ENCODE data around the gene ASCL4.

GRCh38 chr12:107807471-107808150, 33.1 kb downstream of the ASCL4 start:
- no peak for TF ChIP-seq POLR2A (IDR thresholded peaks at IDR 0.05)
- TF ChIP-seq CTCF (IDR thresholded peaks at IDR 0.05 in 4 of 5, conservative IDR thresholded peaks at IDR 0.05 in 1 of 5): no peak
